GM18508 (cell line): Measurements from ENCODE around the gene ATP1A1.
A peak's percentile ranks its signal among the peaks of the same experiment; 100 is the strongest.

Experiments
- ATAC-seq: cut with Tn5 transposase; IDR thresholded peaks from one replicate; pipeline ENCODE4 v1.9.1; 2021; ENCODE audit warnings: moderate number of reproducible peaks; ENCODE audit not compliant: insufficient read depth, unreplicated experiment

Gene ATP1A1

DNA sequence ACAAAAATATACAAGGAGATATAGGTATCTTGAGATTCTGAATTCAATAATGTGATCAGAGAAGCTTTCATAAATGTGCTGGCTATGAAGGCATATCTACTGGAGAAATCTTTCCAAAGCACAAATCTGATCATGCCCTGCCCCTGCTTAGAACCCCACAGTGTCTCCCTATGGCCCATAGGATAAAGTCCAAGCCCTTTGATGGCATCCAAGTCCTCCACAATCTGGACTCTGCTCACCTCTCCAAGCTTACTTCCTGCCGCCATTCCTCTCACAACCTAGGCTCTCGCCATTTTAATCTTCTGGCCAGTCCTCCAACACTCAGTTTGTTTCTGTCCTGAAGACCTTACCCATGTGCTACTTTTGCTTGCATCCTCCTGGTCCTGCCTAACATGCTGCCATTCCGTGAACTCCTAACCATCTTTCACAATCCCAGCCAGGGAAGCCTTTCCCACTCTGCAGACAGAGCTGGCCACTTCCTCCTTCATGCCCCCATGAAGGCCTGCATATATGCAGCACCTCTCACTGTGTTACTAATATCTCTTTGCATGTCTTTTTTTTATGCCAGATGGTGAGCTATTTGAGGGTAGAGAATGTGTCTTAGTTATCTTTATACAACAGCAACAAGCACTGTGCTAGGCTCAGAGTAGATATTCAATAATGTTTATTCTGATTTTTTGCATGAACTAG is 5.6 kb upstream of the ATP1A1 start:
- no peak for ATAC-seq

DNA sequence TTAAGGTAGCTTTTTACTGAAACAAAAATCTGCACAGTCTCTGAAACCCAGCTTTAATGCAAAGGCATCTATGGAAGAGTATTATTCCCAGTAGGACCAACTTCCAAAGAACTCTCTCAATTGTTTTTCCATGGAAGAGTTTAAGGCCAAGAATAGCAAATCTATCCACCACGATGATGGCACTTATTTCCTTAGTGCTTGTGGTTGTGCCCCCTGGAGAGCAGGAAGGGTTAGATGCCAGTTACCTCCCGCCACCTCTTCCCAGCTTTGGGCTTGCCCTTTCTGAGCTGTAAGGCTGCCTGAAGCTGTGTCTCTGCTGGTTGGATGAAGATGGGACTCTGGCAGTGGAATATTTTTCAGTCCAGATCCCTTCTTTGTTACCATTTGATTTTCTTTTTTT is 4.8 kb upstream of the ATP1A1 start:
- no peak for ATAC-seq

DNA sequence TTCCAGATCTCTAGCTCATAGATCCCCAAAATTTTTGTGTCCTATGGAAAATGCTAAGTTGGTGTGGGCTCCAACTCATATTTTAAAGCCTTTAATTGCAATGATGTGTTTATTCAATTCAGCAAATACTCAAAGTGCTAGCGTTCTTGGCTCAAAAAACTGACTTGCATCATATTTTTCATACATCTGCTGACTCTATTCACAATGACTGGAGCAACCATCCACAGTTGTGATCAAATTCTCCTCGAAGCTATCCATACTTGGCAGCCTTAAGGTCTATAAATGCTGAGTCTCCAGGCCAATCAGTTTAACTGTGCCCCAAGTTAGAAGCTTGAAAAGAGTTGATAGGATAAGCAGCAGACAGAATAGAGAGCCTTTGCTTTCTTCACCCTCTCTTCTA is 2.9 kb upstream of the ATP1A1 start:
- no peak for ATAC-seq

DNA sequence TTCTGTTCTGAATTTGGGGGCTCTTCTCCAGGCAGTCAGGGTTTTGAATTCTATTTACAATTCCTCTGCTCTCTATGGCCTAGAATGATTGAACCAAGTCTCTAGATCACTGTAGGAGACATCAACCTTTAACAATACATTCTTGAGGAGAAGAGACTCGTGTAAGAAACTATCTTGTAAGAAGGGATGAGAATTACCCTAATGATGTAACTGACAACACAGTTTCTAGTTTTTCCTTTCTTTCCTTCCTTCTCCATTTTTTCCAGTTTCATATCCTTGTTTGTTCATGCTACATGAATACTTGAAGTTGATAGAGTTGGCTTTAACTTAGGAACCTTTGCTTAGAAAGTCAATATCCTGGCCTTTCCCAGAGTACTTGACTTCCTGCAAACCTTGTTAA is 1.3 kb upstream of the ATP1A1 start:
- no peak for ATAC-seq

DNA sequence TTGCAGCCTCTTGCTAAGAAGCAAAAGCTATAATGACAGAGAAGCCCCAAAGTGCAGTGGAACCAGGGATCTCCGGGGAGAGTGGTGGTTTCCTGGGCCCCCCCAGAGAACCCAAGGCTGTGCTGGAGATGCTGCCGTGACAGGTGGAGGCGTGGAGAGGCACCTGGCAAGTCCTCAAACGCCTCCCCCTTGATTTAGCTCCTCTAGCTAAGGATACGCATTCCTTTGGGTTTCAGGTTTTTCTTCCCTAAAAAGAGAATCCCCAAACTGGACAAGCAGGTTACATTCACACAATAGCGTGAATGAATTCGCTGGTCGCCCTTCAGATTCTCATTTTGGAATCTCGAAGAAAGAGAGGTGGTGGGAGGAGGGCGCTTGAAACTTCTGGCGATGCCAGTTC is 853 bp upstream of the ATP1A1 start:
- no peak for ATAC-seq

DNA sequence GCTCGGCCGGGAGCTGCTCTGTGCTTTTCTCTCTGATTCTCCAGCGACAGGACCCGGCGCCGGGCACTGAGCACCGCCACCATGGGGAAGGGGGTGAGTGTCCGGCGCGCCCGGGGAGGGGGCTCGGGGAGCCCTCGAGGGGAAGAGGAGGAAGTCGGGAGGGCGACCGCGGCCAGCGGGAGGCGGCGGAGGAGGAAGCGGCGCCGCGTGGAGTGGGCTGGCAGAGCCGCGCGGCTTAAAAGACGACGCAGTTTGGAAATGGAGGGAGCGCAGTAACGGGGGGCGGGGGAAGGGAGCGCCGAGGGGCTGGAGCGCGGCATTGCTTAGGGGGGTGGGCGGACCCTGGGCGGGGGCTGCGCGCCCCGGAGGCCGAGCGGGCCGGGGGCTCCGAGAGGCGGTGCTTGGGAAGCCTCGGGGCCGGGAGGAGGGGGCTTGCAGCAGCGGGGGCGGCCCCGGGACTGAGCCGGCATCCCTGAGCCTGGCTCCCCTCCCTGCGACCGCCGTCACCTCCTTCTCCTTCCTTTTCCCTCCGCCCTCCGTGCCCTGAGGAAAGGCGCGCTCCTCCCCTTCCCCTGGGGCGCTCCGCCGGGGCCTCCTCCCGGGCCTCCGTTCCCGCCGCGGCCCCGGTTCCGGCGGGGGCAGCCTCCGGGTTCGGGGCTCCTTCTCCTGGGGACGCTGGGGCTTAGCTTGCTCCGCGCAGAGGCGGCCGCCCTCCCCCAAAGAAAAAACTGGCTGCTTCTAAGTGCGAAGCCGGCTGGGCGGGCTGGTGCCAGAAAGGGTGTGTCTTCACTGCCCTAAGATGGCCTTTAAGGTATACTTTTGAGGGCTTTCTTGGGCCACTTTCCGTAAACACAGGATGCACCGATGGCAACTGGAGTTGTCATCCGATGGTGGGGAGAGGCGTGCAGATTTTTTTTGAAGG is 648 bp downstream of the ATP1A1 start:
- ATAC-seq: no peak

DNA sequence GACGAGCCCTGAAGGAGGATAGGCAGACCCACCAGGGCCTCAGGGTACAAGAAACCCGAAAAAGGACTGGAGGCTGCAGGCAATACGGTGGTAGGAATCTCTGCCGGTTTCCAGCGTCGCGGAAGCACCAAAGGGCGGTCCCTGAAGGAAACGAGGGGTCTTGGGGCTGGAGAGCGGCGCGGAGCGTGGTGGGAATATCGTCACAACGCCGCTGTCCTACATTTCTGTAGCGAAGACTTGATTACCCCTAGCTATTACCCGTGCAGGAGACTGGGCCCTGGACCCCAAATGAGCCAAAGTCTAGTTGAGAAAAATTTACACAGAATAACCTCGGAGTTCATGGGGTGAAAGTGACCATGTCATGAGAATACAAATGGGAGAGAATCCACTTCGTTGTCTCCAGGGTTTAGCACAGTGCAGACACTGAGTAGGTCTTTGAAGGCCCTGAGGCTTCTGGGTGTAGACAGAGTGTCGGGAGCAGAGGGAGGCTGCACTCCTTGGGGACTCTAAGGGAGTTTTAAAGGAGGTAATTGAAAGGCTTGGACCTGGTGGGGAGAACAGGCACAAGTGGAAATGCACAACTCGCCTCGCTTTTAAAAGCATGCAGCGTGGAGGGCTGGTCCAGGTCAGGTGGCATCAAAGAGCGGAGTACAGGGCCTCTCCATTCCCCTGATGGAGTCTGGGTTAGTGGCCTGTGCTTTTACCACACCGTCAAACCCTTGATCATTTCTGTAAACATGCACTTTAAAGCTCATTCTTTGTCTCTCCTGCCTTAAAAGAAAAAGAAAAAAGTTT is 1.5 kb downstream of the ATP1A1 start:
- no peak for ATAC-seq

DNA sequence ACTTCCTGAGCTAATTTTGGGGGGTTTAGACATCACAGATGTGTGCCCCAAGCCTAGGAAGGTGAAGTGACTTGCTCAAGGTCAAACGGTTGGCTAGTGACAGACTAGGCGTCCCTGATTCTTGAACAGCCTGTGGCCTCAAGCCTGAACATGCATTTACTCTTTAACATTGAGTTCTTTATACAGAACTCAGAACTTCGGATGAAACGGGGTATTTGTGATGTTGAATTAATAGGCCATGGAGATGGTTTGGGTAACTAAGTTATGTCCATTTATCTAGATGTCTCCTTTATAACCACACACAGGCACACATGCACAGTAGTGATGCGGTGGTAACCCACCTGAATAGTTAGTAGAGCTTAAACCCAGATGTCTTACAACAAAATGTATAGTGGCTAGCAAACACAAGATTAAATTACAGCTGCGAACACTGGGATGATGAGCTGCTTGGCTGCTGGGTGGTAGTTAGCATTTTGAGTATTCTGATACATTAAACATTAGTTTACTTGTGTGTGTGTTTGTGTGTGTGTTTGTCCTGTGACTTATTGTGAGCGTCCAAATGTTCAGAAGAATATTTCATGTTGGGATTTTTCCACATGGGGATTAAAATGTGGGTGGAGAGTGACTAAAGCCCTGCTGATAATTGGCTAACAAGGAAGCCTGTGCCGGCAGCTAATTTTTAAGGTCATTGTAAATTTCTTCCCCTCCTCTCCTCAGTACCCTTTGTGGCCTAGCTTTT is 2.3 kb downstream of the ATP1A1 start:
- ATAC-seq: no peak

DNA sequence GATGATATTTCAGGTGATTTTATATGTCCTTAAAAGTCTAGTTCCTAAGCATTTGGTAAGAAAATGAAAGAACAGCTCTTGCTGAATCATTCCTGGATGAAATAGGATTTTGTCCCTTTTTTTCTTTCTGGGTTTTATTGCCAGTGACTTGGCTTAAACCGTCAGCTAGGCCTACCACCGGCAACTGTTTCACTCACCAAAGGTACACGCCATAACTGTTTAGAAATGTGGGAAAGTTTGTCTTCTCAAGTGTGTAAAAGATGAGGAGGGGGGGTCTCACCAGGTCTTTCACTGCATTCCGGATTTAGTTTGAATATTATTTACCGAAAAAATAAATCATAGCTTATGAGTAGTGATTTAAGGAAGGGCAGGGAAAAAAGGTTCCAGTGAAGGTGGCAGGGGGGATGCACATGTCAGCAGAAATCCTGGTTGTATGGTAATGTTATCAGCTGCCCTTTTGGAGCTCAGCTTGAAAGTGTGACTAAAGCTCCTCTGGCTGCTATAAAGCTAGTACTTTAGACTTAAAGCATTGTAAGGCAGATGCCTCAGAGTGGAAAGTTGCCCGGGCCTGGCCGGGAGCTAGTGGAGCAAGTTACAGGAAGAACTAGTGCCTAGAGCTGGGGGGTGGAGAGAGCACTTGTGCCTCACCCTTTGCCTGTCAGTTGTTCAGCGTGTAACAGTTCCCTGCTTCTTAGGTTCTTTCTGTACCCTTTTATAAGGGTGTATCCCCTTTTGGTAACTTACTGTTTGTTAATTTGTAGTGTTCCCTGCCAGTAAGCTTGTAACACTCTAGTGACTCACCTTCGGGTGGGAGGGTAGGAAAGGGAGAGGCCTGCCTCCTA is 3.1 kb downstream of the ATP1A1 start:
- no peak for ATAC-seq

DNA sequence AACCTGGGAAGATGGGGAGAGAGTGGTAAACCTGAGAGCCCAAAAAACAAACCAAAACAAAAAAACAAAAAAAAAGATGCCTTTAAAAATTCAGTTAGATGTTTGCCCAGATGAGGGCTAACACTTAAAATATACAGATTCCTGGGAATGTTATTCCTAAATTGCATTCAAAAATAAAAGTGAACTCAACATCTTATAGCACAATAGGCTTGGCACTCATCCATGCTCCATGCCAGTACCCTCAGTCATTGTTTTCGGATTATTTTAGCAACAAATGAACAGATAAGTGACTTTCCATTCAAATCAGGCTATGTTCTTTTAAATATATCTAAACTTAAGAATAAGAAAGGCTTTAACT is 3.7 kb downstream of the ATP1A1 start:
- no peak for ATAC-seq

DNA sequence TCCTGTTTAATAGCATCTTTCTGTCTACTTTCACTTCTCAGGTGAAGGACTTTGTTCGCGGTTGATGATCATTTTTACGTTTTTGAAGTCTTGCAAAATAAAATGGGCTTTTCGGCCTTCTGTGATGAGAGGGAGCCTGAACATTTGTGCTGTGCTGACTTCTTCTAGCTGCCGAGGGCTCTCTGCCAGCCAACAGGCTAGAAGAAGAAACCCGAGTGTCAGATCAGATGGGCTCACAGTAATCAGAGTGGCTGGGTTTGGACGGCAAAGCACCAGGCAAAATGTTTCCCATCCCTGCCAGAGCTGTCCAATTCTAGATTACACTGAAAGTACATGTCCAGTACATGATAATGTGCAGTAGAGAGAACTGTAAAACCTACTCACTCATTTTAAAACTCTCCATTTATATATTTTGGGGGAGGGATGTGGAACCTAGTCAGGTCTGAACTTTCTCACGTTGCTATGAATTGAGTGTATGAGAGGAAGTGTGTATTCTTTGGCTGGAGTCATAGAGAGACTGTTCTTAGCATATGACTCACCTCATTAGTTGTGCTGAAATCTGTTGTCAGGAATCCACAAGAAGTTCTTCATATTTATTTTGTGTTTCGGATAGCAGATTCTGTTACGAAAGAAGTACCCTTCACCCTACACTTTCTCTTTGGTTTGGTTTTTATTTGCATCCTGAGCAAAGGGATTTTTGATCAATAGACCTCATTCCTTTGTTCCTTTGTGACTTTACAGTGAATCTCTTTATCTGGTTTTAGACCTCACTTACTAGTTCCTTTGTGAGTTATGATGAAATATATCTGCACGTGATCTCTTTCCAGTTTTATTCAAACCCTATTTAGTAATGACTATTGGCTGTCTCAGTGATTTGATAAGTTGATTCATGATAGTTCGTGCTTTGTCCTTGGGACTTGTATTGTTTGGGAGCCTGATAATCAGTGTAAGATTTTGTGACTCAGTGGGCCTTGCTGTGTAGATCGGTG is 4.8 kb downstream of the ATP1A1 start:
- peak; percentile 65 for ATAC-seq

DNA sequence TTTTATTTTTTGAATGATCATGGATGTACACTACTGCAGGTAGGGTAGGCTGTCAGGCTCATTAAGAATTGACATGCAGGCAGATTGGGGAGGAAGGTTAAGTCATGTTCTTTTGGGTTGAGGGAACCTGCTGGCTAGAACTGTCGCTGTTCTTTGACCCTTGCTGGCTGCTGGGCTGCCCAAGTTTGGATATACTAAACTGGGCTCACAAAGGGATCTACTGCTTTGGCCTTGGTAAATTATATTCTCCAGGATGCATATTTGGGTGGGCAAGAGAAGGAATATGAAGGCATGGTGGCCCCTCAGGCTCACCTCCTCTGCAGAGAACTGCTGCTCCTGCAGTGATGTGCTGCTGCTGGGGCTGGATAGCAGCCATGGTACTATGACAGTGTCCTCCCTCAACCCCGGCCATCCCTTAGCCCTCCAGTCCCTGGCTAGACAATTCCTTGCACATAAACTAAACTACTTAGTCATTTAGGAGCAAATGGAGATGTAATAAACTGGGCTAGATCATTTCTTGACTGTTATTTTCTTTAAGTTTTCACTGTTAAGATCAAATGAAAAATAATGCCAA is 6.1 kb downstream of the ATP1A1 start:
- no peak for ATAC-seq

DNA sequence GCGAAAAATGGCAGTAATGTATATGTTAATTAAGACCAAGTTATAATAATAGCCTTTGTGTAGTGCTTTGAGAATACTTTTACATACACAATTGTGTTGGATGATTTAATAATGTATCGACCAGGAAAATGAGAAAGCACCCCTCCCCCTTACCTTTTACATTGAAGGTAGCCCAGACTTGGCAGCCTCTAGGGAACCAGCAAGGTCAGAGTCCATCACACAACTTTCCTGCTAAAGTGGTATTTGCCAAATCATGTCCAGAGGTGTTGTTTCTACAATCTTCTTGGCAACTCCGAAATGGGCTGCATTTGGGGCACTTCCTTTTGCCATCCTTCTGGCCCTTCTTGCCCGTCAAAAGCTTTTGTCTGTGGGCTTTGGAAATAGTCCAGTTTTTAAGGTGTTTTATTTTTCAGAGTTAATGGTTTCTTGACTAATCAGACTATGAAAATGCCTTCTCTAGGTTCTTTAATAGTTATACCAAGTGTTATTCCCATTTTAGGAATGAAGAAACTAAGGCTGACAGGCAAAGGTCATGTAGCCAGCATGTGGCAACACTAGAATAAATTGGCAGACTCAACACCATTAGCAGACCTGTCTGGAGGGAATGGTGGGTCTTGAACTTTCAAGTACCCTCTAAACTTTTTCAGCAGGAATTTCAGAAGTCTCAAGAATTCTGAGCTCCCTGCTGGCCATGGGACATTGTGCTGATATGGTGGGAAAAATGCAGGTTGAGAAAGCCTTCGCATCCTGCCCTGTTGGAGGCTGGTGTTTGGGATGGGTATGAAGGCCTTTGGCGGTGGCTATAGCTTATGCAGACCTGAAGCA is 6.8 kb downstream of the ATP1A1 start:
- ATAC-seq: no peak

DNA sequence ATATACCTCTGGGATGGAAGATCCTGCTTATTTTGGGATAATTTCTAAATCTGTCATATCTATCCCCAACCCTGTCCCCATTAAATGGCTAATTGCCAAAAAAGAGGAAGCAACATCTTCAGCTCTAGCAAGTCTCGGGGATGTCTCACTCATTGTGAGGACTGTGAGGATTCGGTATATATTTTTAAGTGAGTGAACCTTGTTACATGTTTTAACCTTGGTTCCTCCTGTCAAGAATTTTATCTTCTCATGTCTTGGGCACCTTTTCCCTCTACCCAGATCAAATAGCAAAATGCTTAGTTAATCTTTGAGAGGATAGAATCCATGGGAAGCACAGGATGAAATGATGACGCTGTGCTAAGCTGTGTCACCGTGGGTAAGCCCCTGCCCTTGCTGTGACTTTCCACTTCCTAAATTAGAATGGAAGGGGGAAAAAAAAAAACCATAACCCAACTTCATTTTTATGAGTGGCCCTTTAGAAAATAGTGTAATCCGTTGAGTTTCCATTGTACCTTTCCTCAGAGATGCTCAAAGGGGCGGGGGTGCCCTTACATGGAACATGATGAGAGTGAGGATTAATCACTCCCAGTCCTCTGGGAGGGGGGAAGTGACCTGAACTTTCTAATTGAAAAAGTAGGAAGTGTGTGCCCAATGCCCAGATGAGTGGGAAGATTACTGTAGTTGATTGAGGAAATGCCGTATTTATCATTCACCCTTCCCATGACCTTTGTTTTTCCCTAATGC is 7.6 kb downstream of the ATP1A1 start:
- ATAC-seq: no peak

DNA sequence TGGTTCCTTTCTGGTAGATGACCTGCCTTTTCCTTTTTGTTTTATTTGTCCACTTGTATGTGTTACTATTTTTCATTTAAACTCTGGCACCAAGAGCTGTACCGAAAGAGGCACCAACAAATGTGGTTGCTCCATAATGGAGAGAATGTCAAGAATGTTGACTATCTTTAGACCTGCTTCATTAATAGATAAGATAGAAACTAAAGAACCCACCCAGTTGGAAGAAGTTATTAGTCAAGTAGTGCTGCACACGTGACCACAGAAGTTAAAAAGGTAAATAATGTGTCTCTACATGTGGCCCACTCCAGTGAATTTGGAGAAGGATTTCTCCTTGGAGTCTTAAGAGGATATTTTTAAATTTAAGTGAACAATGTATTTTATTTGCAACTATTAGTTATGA is 9.3 kb downstream of the ATP1A1 start:
- no peak for ATAC-seq

DNA sequence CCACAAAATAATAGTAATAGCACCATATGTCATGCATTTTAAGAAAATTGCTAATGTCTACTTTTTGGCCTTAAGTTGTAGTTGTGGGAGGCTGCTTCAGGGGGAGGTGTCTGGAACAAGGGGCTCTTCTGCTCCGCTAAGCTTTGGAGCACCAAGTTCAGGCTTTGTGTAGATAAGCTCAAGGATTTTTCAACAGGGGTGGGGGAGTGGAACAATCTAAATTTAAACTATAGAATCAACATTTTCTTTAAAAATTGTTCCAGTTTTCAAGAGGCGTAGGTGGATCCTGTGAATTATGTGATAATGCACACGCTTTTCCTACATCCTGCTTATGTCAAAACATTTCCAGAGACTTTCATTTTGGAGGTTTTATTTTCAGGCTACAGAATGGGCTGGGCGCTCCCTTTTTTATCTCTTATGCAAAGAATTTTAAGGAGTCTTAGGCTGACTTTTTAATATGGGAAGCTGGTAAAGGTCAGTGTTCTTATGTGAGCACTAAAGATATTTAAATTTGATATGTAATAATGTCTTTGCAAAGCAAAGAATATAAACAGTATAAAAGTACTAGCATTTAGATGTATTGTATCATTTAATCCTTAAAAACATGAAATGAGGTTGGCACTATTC is 9.9 kb downstream of the ATP1A1 start:
- no peak for ATAC-seq
